WTC11 (cell line): ENCODE data around the gene ASS1. TPM values are rescaled to one million over a fixed set of nuclear protein-coding genes. Genes with fewer than 3 reads are reported as not detected.
A peak's percentile ranks its signal among the peaks of the same experiment; 100 is the strongest.

Source experiments
- ATAC-seq: fragments of 200-7000 bp; cut with Tn5 transposase; 2 replicates; pipeline ENCODE4 v1.10.0; 2021; ENCODE audit warnings: mild to moderate bottlenecking, moderate library complexity
- CTCF ChIA-PET: fragments of 300-600 bp; sonication (Branson Sonifier 250); formaldehyde crosslinking; loops from one replicate; lab custom pipeline; 2021; ENCODE audit warnings: antibody characterized with exemption; lab: Charles Lee
- POLR2A ChIA-PET: fragments of 350-600 bp; sonication (Branson Sonifier 250); formaldehyde crosslinking; loops from one replicate; lab custom pipeline; 2021; ENCODE audit warnings: antibody characterized with exemption; lab: Charles Lee
- DNase-seq: peaks from one replicate; pipeline ENCODE4 v3.0.0; 2021; ENCODE audit warnings: low spot score
- H3K27ac Mint-ChIP-seq: 2 replicates; pipeline ENCODE4 v1.8.0; 2021; ENCODE audit warnings: mixed read lengths
- H3K27me3 Mint-ChIP-seq: 2 replicates; pipeline ENCODE4 v1.8.0; 2021; ENCODE audit warnings: low read depth, mild to moderate bottlenecking, moderate library complexity, mixed read lengths
- H3K36me3 Mint-ChIP-seq: 2 replicates; pipeline ENCODE4 v1.8.0; 2021; ENCODE audit warnings: mixed read lengths
- H3K4me1 Mint-ChIP-seq: 2 replicates; pipeline ENCODE4 v1.8.0; 2022; ENCODE audit warnings: mixed read lengths
- H3K4me3 Mint-ChIP-seq: 2 replicates; pipeline ENCODE4 v1.8.0; 2021; ENCODE audit warnings: mild to moderate bottlenecking, moderate library complexity, mixed read lengths
- H3K9me3 Mint-ChIP-seq: 2 replicates; pipeline ENCODE4 v1.8.0; 2021; ENCODE audit warnings: mixed read lengths
- AR ChIP-seq: fragments of 250-450 bp; sonication (Bioruptor Pico); IDR thresholded peaks from 2 replicates; pipeline ENCODE4 v1.9.0; 2021; ENCODE audit warnings: mild to moderate bottlenecking
- CBFB ChIP-seq: sonication (generic); formaldehyde crosslinking; IDR thresholded peaks from 2 replicates; pipeline ENCODE4 v1.8.1; 2022; ENCODE audit warnings: mild to moderate bottlenecking, low read depth, missing genetic modification reagents
- FOXP1 ChIP-seq: sonication (generic); formaldehyde crosslinking; IDR thresholded peaks from 2 replicates; pipeline ENCODE4 v1.8.0; 2022; ENCODE audit warnings: missing genetic modification reagents, mild to moderate bottlenecking, moderate library complexity, borderline replicate concordance
- GABPB1 ChIP-seq: sonication (generic); formaldehyde crosslinking; IDR thresholded peaks from 2 replicates; pipeline ENCODE4 v1.8.1; 2023; ENCODE audit warnings: mild to moderate bottlenecking, missing genetic modification reagents
- GRHL2 ChIP-seq: fragments of 250-450 bp; sonication (Bioruptor Pico); IDR thresholded peaks from 2 replicates; pipeline ENCODE4 v1.8.0; 2022; ENCODE audit warnings: mild to moderate bottlenecking, moderate library complexity; ENCODE audit not compliant: insufficient replicate concordance, severe bottlenecking
- IRF2 ChIP-seq: sonication (generic); formaldehyde crosslinking; IDR thresholded peaks from 2 replicates; pipeline ENCODE4 v1.8.0; 2022; ENCODE audit warnings: low read depth, missing genetic modification reagents, borderline replicate concordance
- JAZF1 ChIP-seq: fragments of 250-450 bp; sonication (Bioruptor Pico); IDR thresholded peaks from 2 replicates; pipeline ENCODE4 v1.9.0; 2021; ENCODE audit warnings: moderate library complexity, mild to moderate bottlenecking, inconsistent platforms
- MAX ChIP-seq: sonication (generic); formaldehyde crosslinking; IDR thresholded peaks from 2 replicates; pipeline ENCODE4 v1.8.0; 2022; ENCODE audit warnings: mild to moderate bottlenecking, missing genetic modification reagents
- MLX ChIP-seq: sonication (generic); formaldehyde crosslinking; IDR thresholded peaks from 2 replicates; pipeline ENCODE4 v1.8.1; 2023; ENCODE audit warnings: mild to moderate bottlenecking, missing genetic modification reagents, moderate library complexity
- OVOL2 ChIP-seq: fragments of 250-450 bp; sonication (Bioruptor Pico); IDR thresholded peaks from 2 replicates; pipeline ENCODE4 v1.9.0; 2021; ENCODE audit warnings: mild to moderate bottlenecking, borderline replicate concordance
- PRDM15 ChIP-seq: sonication (generic); formaldehyde crosslinking; IDR thresholded peaks from 2 replicates; pipeline ENCODE4 v1.8.0; 2022; ENCODE audit warnings: missing genetic modification reagents
- SP1 ChIP-seq: sonication (generic); formaldehyde crosslinking; conservative IDR thresholded peaks from 2 replicates; pipeline ENCODE4 v1.8.1; 2022; ENCODE audit warnings: missing genetic modification reagents
- TEAD1 ChIP-seq: sonication (generic); formaldehyde crosslinking; IDR thresholded peaks from 2 replicates; pipeline ENCODE4 v1.8.0; 2022; ENCODE audit warnings: mild to moderate bottlenecking, missing genetic modification reagents
- USF2 ChIP-seq: sonication (generic); formaldehyde crosslinking; IDR thresholded peaks from 2 replicates; pipeline ENCODE4 v1.8.1; 2023; ENCODE audit warnings: mild to moderate bottlenecking, missing genetic modification reagents, moderate library complexity
- ZNF512 ChIP-seq: sonication (generic); formaldehyde crosslinking; IDR thresholded peaks from 2 replicates; pipeline ENCODE4 v1.8.1; 2022; ENCODE audit warnings: missing genetic modification reagents, borderline replicate concordance
- ZNF671 ChIP-seq: fragments of 250-450 bp; sonication (Bioruptor Pico); IDR thresholded peaks from 2 replicates; pipeline ENCODE4 v1.8.0; 2021; ENCODE audit warnings: mild to moderate bottlenecking
- ZSCAN18 ChIP-seq: fragments of 250-450 bp; sonication (Bioruptor Pico); IDR thresholded peaks from 2 replicates; pipeline ENCODE4 v2.1.2; 2022; ENCODE audit warnings: mild to moderate bottlenecking, moderate library complexity
- total RNA-seq: library from RNA; stranded (reverse); gene quantifications from 3 replicates; pipeline ENCODE4 v1.2.3, GENCODE V29; 2021

Gene ASS1
- total RNA-seq, 1 experiment from 2014 or later = 95.7 TPM

- H3K4me1 Mint-ChIP-seq = peaks cover 53% of the 10 kb centered on the region
- H3K27me3 Mint-ChIP-seq = peaks cover 30% of the 10 kb centered on the region
- no peak for TF ChIP-seq TEAD1 (CRISPR knock-in tag)
- no peak for TF ChIP-seq ZNF671 (CRISPR knock-in tag)
- no peak for TF ChIP-seq USF2
- no peak for TF ChIP-seq JAZF1 (CRISPR knock-in tag)
- TF ChIP-seq ZNF512 (CRISPR knock-in tag) = no peak
- ATAC-seq = no peak
- ChIA-PET POLR2A (interaction anchor here (1.0 to 1.5 kb wide), 4 partner anchors 10 to 245 kb away, joined by 3 to 7 read pairs (median 4); no protein-coding TSS in a partner anchor), CTCF (interaction anchor here (0.9 to 2.8 kb wide), 7 partner anchors 9 to 246 kb away, joined by 3 to 25 read pairs (median 5); partner anchors contain the start of gene EXOSC2)
- H3K9me3 Mint-ChIP-seq = no peaks in the 10 kb centered on the region
- no peak for DNase-seq
- H3K4me3 Mint-ChIP-seq = no peak overlapping the region; the same call in 1 of the 2 replicates
- no peaks in the 10 kb centered on the region for H3K36me3 Mint-ChIP-seq
- H3K27ac Mint-ChIP-seq = no peak overlapping the region
Measured at GRCh38 chr9:130447193-130447816, 2.5 kb downstream of the ASS1 start.

- peak; percentile 61 for DNase-seq
- ChIA-PET CTCF (interaction anchor here (0.9 to 2.8 kb wide), 8 partner anchors 10 to 244 kb away, joined by 3 to 25 read pairs (median 6); no protein-coding TSS in a partner anchor), POLR2A (interaction anchor here (0.6 to 1.5 kb wide), 4 partner anchors 13 to 244 kb away, joined by 3 to 7 read pairs (median 4); no protein-coding TSS in a partner anchor)
- Mint-ChIP-seq H3K4me3 (no peak overlapping the region), H3K9me3 (no peaks in the 10 kb centered on the region), H3K4me1 (peaks cover 54% of the 10 kb centered on the region), H3K36me3 (no peaks in the 10 kb centered on the region), H3K27ac (no peak overlapping the region), H3K27me3 (peaks cover 28% of the 10 kb centered on the region)
- ATAC-seq = no peak
- no peak for TF ChIP-seq PRDM15 (CRISPR knock-in tag)
- no peak for TF ChIP-seq AR
- no peak for TF ChIP-seq IRF2 (CRISPR knock-in tag)
- no peak for TF ChIP-seq OVOL2 (CRISPR knock-in tag)
- no peak for TF ChIP-seq SP1 (CRISPR knock-in tag)
- TF ChIP-seq CBFB (CRISPR knock-in tag) = no peak
- TF ChIP-seq MAX (CRISPR knock-in tag) = peak; percentile 35; the same call in 1 of the 2 replicates
- TF ChIP-seq MLX (CRISPR knock-in tag) = no peak
- TF ChIP-seq FOXP1 = no peak
- TF ChIP-seq ZSCAN18 = no peak
- no peak for TF ChIP-seq GRHL2 (CRISPR knock-in tag)
- peak; percentile 99 for TF ChIP-seq GABPB1
- TF ChIP-seq ZNF512 (CRISPR knock-in tag) = no peak
Measured at GRCh38 chr9:130448035-130448624, 3.4 kb downstream of the ASS1 start.
